ENCODE data around the gene LGALS4.
"Not testable (repeated sequence)": the region's sequence is repeated elsewhere in the genome, so short reads cannot be mapped to it uniquely, and the experiment has no call there.

Gene LGALS4

GRCh38 chr19:38821230-38821825 lies 8.6 kb upstream of the LGALS4 start:
- DNase-seq (ENCODE audit: low read depth): not testable (repeated sequence)

GRCh38 chr19:38819231-38819920 lies 6.6 kb upstream of the LGALS4 start:
- DNase-seq (ENCODE audit: low read depth): no peak

DNA sequence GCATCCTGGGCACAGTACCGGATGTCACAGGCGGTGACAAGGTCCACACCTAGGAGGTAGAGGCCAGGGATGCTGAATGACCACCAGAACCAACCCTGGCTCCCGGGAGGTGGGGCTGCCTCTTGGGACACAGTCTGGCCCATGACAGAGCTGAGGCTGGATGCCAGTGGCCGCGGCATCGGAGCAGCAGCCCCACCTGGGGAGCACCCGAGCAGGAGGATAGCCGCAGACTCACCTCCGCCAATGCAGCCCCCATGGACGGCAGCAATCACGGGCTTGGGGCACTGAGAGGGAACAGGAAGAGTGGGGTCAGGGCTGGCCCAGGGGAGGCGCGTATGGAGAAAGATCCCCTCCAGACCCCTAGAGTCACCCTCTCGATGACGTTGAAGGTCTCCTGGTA lies 4.3 kb upstream of the LGALS4 start:
- no peak for DNase-seq (ENCODE audit: low read depth)

- no peak for DNase-seq (ENCODE audit: low read depth)
Measured at GRCh38 chr19:38816131-38816750, 3.5 kb upstream of the LGALS4 start.

- no peak for DNase-seq (ENCODE audit: low read depth)
Measured at GRCh38 chr19:38815059-38816001, 2.6 kb upstream of the LGALS4 start.

GRCh38 chr19:38813932-38814331 lies 1.2 kb upstream of the LGALS4 start:
- DNase-seq (ENCODE audit: low read depth): not testable (repeated sequence)

DNA sequence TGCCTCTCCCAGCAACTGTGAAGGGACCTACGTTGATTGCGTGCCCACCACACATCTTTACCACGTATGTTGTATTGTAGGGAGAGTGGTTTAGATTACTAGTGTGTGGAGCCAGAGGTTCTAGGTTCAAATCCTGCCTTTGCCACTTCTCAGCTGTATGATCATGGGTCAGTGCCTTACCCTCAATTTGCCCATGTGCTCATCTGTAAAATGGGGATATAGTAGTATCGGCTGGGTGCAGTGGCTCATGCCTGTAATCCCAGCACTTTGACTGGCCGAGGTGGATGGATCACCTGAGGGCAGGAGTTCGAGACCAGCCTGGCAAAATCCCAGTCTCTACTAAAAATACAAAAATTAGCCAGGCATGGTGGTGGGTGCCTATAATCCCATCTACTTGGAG lies 578 bp upstream of the LGALS4 start:
- DNase-seq (ENCODE audit: low read depth): no peak

DNA sequence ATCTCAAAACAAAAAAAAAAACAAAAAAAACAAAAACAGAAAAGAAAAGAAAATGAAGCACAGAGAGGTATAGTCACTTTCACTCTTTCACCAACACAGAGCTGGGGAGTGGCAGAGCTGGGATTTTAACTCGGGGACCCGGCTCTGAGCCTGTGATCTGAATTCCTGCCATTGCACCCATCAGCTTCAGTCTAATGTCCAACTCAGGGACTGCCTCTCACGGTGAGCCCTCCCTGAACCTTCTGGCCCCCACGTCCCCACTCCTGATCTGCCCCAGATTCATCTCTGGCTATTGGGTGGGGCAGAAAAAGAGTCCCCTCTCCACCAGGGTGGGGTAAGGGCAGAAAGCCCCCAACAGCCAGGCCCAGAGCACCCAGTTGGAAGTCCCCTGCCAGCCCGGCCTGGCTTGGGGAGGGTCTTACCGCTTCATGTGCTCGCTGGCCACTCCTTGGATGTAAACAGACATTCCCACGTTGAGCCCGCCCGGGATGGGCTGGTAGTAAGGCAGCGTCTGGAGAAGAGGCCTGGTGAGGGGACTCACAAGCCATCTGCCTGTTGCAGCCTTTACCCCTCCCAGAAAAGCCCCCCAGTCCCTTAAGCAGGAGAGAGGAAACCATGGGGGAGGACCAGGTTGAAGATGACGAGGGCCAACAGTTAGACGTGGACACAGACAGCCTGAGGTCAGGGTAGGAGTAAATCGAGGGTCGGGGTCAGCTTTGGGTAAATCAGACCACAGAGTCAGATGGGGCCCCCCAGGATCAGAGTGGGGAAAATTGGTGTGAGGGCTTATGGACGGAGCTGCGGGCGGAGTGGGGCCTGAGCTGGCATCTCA lies 520 bp downstream of the LGALS4 start:
- DNase-seq (ENCODE audit: low read depth): no peak

GRCh38 chr19:38809592-38810252 lies 3.0 kb downstream of the LGALS4 start:
- DNase-seq (ENCODE audit: low read depth): no peak

GRCh38 chr19:38808741-38809140 lies 4.0 kb downstream of the LGALS4 start:
- DNase-seq (ENCODE audit: low read depth): no peak

DNA sequence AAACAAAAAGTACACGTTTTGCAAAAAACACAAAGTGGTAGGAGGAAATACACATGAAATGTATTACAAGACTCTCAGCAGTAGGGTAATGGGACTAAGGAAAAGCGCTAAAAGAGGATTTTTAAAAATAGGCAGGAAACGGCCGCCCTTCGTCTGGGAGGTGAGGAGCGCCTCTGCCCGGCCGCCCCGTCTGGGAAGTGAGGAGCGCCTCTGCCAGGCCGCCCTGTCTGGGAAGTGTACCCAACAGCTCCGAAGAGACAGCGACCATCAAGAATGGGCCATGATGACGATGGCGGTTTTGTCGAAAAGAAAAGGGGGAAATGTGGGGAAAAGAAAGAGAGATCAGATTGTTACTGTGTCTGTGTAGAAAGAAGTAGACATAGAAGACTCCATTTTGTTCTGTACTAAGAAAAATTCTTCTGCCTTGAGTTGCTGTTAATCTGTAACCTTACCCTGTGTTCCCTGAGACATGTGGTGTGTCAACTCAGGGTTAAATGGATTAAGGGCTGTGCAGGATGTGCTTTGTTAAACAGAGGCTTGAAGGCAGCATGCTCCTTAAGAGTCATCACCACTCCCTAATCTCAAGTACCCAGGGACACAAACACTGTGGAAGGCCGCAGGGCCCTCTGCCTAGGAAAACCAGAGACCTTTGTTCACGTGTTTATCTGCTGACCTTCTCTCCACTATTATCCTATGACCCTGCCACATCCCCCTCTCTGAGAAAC lies 5.2 kb downstream of the LGALS4 start:
- not testable (repeated sequence) for DNase-seq (ENCODE audit: low read depth)

- no peak for DNase-seq (ENCODE audit: low read depth)
Measured at GRCh38 chr19:38806371-38806770, 6.4 kb downstream of the LGALS4 start.

DNA sequence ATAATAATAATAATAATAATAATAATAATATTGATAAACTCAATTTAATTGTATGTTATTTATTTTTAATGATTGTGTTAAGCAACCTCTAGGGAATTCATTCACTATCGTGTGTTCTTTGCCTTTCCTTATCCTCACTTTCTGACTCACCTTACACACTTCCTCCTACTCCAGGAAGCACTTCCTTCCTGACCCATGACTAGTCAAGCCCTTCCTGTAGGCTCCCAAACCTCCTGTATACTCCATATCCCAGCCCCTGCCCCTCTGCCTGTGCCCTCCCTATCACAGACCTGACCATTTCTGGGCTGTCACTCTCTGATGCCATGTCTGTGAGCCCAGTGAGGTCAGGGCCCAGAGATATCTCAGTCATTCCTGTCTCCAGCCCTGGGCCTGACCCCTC lies 7.6 kb downstream of the LGALS4 start:
- no peak for DNase-seq (ENCODE audit: low read depth)

- no peak for DNase-seq (ENCODE audit: low read depth)
Measured at GRCh38 chr19:38803543-38803942, 9.2 kb downstream of the LGALS4 start.

DNA sequence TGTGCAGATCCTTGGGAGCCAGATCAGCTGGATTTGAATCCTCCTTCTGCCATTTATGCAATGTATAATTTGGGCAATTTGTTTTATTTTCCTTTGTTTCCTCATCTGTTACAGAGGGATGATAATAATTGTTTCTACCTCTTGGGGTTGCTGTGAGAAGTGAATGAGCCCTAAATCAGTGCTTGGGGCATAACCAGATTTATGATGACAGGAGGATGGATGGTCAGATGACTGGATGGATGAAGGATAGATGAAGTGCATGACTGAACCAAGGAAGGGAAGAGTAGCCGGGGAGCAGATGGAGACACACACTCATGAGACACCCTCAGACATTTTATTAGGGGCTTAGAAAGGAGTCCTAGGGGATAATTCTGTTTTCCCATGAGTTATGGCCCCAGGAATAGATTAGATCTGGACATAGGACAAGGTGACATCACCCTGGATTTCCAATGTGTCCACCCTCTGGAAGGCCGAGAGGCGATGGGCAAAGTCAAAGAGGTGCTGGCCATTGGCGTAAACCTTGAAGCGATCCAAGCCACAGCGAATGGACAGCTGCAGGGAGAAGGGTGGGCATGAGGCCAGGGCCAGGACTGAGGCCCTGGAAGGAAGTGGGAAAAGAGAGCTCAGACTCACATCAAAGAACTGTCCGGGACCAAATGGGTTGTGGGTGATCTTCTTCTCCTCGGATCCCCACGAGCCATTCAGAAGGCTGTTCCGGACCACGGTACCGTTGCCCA lies 11.2 kb downstream of the LGALS4 start:
- no peak for DNase-seq (ENCODE audit: low read depth)

GRCh38 chr19:38800577-38801347 lies 12.0 kb downstream of the LGALS4 start:
- no peak for DNase-seq (ENCODE audit: low read depth)

DNA sequence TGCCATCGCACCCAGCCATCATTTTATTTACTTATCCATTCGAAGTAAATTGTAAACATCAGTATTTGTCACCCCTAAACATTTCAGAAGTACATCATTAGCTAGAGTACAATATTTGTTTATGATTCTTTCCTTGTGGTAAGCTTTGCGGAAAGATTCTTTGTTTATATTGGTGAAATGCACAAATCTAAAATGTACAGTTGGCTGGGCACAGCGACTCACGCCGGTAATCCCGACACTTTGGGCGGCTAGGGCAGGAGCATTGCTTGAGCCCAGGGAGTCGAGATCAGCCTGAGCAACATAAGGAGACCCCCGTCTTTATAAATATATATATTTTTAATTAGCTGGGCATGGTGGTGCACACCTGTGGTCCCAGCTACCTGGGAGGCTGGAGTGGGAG lies 13.6 kb downstream of the LGALS4 start:
- no peak for DNase-seq (ENCODE audit: low read depth)

GRCh38 chr19:38797781-38798180 lies 15.0 kb downstream of the LGALS4 start:
- not testable (repeated sequence) for DNase-seq (ENCODE audit: low read depth)

GRCh38 chr19:38796154-38796553 lies 16.6 kb downstream of the LGALS4 start:
- no peak for DNase-seq (ENCODE audit: low read depth)
